Upper lobe of right lung (tissue), 1 donor: ENCODE measurements around the gene PRCD. TPM values are rescaled to one million over a fixed set of nuclear protein-coding genes. Genes with fewer than 3 reads are reported as not detected.
A peak's percentile ranks its signal among the peaks of the same experiment; 100 is the strongest.

ENCODE experiments used
- ATAC-seq: fragments of 200-7000 bp; cut with Tn5 transposase; one replicate; pipeline ENCODE4 v1.9.1; 2020; ENCODE audit warnings: mild to moderate bottlenecking, moderate library complexity
- DNase-seq: peaks from one replicate; pipeline ENCODE4 v3.0.0-alpha.2; 2020
- H3K27ac ChIP-seq: fragments of 200-600 bp; one replicate; pipeline ENCODE4 v1.8.0; 2022
- H3K27me3 ChIP-seq: fragments of 200-600 bp; one replicate; pipeline ENCODE4 v1.8.0; 2022; ENCODE audit warnings: mild to moderate bottlenecking
- H3K36me3 ChIP-seq: fragments of 200-600 bp; one replicate; pipeline ENCODE4 v1.8.0; 2022
- H3K4me1 ChIP-seq: fragments of 200-600 bp; one replicate; pipeline ENCODE4 v1.8.0; 2022
- H3K4me3 ChIP-seq: fragments of 200-600 bp; one replicate; pipeline ENCODE4 v1.8.0; 2022; ENCODE audit warnings: mild to moderate bottlenecking
- H3K9me3 ChIP-seq: fragments of 200-600 bp; one replicate; pipeline ENCODE4 v1.8.0; 2022
- intact Hi-C: fragments of 100-400 bp; cut with DNase I; formaldehyde crosslinking; loops from one replicate; pipeline ENCODE4 v1.11.0; 2022
- total RNA-seq: library from RNA; stranded (reverse); fragmentation: NEBNext Ultra II Directional; extraction: Animal tissue kit (Norgen Biotek cat#: 25700); gene quantifications from one replicate; pipeline ENCODE4 v1.2.1, GENCODE V29; 2021
- TF ChIP-seq, protein P1 (sequence below): fragments of 200-600 bp; IDR thresholded peaks from one replicate; pipeline ENCODE4 v1.8.0; 2022; ENCODE audit warnings: antibody characterized with exemption
- donor health status: DM: no; HTN: yes; CAD: no; lungs with severe emphysema.

Gene PRCD
- total RNA-seq, 1 donor from 2014 or later, result 7.7 TPM

DNA sequence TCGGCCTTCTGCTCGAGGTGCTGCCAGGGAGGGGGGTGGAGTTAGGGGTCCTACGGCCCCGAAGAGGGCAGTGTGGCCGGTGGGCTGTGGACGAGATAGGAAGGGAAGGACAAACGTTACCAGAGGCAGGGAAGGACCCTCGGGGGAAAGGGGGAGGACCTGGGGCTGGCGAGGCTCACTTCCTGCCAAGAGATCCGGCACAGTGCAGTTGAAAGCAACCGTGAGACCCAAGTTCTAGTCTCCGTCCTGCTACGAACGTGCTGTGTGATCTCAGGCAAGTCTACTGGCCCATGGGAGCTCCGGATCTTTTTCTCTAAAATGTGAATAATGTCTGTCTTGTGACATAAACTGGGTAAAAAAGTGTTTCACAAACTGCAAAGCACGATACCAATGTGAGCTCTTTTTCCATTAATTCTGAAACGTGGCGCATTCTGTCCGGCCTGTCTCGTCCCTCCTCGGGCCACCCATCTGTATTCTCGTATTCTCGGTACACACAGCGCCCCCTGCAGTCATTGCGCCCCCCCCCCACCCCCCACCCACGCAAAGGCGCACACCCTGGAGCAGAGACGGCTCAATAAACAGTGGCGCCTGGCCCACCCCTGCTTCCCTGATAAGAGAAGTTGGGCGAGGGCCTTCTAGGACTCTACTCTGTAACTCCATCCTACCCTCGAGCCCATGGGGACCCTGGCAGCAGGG is 11.2 kb upstream of the PRCD start:
- H3K4me3 ChIP-seq, result peak overlapping the region; percentile 18
- ATAC-seq, result no peak
- peaks cover 62% of the 10 kb centered on the region for H3K4me1 ChIP-seq
- H3K27me3 ChIP-seq, result no peaks in the 10 kb centered on the region
- H3K9me3 ChIP-seq, result no peaks in the 10 kb centered on the region
- TF ChIP-seq, protein P1, sequence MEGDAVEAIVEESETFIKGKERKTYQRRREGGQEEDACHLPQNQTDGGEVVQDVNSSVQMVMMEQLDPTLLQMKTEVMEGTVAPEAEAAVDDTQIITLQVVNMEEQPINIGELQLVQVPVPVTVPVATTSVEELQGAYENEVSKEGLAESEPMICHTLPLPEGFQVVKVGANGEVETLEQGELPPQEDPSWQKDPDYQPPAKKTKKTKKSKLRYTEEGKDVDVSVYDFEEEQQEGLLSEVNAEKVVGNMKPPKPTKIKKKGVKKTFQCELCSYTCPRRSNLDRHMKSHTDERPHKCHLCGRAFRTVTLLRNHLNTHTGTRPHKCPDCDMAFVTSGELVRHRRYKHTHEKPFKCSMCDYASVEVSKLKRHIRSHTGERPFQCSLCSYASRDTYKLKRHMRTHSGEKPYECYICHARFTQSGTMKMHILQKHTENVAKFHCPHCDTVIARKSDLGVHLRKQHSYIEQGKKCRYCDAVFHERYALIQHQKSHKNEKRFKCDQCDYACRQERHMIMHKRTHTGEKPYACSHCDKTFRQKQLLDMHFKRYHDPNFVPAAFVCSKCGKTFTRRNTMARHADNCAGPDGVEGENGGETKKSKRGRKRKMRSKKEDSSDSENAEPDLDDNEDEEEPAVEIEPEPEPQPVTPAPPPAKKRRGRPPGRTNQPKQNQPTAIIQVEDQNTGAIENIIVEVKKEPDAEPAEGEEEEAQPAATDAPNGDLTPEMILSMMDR, result peak; percentile 25
- DNase-seq, result no peak
- no peaks in the 10 kb centered on the region for H3K36me3 ChIP-seq
- intact Hi-C loops, result no loop called here
- H3K27ac ChIP-seq, result peak overlapping the region; percentile 89

DNA sequence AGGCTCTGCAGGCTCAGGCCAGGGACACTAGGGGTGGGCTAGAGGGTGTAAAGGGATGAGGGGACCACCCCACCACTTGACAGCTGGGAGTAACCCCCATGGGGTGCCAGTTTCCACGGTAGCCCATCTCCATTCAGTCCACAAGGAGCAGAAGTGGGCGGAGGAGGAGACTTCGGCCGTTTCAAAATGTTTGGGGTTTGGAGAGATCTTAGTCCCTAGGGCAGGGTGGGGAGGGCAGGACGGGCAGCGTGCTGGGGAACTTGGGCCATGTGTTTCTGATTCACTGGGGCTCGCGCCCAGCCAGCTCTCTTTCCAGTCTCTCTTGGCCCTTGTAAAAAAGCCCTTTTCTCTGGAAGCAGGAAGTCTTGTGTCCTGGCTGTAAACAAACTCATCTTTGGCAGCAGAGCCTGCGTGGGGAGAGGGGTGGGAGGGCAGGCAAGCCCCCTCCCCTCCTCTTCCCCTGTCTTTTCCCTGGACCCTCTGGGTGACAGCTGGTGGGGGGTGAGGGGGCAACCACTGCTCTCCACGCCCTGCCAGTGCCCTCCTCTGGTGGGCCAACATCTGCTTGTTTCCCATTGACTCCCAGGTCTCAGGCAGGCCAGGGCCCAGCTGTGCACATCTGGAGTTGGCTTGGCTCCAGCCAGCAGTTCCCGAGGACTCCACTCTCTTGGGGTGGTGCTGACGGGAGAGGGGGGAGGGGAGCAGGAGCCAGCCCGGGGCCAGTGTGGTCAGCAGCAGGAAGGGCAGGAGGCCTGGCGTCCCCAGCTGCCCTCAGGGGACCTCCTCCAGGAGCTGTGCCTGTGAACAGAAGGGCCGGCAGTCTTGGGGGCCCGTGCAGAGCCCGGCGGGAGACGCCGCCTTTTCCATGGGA is 10.4 kb upstream of the PRCD start:
- peak; percentile 87 for DNase-seq
- no peaks in the 10 kb centered on the region for H3K27me3 ChIP-seq
- peak overlapping the region; percentile 89 for H3K27ac ChIP-seq
- peak overlapping the region; percentile 3 for H3K4me3 ChIP-seq
- no peaks in the 10 kb centered on the region for H3K9me3 ChIP-seq
- no peaks in the 10 kb centered on the region for H3K36me3 ChIP-seq
- H3K4me1 ChIP-seq, result peaks cover 60% of the 10 kb centered on the region
- intact Hi-C loops, result no loop called here
- ATAC-seq, result peak; percentile 66
- TF ChIP-seq, protein P1, result no peak

GRCh38 chr17:76530095-76530723 is 9.6 kb upstream of the PRCD start:
- peak overlapping the region; percentile 89 for H3K27ac ChIP-seq
- ATAC-seq, result peak; percentile 72
- H3K36me3 ChIP-seq, result no peaks in the 10 kb centered on the region
- H3K4me3 ChIP-seq, result peak overlapping the region; percentile 3
- TF ChIP-seq, protein P1, result no peak
- H3K9me3 ChIP-seq, result no peaks in the 10 kb centered on the region
- no peaks in the 10 kb centered on the region for H3K27me3 ChIP-seq
- H3K4me1 ChIP-seq, result peaks cover 52% of the 10 kb centered on the region
- intact Hi-C loops, result no loop called here
- peak; percentile 79 for DNase-seq

DNA sequence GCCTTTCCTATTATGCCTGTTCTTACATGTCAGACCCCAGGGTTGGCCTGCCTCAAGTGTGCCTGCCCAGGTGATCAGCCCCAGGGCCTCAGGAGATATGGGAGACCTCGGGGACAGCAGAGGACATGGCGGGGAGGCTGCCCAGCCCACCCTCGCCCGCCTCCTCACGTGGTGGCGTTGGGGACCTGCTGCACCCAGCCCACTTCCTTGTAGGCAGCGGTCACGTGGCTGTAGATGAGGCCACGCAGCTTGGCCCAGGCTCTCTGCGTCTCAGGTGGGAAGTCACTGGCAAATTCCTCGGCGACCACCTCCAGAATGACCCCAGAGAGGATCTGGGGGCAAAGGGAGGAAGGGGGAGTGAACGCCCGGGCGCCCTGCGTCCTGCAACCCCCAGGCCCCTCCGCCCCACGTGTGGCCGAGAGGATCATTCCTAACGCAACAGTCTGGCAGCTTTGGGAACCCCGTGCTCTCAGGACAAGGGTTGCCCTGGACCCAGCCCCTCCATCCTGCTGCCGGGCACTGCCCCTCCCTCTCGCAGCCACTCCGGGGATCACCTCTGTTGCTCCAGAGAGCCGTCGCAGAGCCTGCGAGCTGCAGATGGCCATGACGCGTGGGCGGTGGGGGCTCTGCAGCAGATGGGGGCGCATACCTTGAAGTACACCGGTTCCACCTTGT is 8.9 kb upstream of the PRCD start:
- no peak overlapping the region for H3K4me3 ChIP-seq
- peaks cover 54% of the 10 kb centered on the region for H3K4me1 ChIP-seq
- H3K27ac ChIP-seq, result peak overlapping the region; percentile 89
- TF ChIP-seq, protein P1, result no peak
- H3K9me3 ChIP-seq, result no peaks in the 10 kb centered on the region
- no peaks in the 10 kb centered on the region for H3K27me3 ChIP-seq
- ATAC-seq, result no peak
- DNase-seq, result peak; percentile 72
- intact Hi-C loops, result no loop called here
- no peaks in the 10 kb centered on the region for H3K36me3 ChIP-seq

DNA sequence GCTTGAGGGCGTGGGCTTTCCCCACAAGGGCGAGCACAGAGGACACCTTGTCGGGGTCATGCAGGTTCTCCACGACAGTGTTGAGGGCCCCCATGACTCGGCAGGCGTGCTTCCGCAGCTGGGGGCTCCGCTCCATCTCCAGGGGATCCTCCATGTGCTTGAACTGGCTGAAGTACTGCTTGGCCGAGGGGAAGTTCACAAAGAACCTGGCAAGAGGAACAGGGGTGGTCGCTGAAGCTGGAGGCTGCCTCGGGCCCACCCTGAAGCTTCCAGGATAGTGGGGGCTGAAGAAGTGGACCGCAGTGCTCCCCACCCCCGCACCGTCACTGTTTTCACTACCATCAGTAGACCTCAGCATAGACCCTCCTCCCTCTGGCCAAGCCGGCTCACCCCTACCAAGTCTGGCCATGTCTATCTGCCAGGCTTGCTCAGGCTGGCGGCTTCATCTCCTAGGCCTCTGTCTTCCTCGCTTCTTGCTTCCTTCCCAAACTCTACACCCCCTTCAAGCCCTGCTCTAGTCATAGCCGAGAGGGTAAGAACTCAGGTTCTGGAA is 8.3 kb upstream of the PRCD start:
- Histone ChIP-seq H3K9me3 (no peaks in the 10 kb centered on the region), H3K27ac (peak overlapping the region; percentile 89), H3K36me3 (no peaks in the 10 kb centered on the region), H3K27me3 (no peaks in the 10 kb centered on the region), H3K4me3 (no peak overlapping the region), H3K4me1 (peaks cover 54% of the 10 kb centered on the region)
- intact Hi-C loops, result no loop called here
- TF ChIP-seq, protein P1, result no peak
- ATAC-seq (no peak), DNase-seq (no peak)
